GM23338 (cell line): ENCODE results near the gene LRRC30. TPM values are rescaled to one million over a fixed set of nuclear protein-coding genes. Genes with fewer than 3 reads are reported as not detected.
"Not testable (repeated sequence)": the region's sequence is repeated elsewhere in the genome, so short reads cannot be mapped to it uniquely, and the experiment has no call there.

ENCODE experiments used
- ATAC-seq: fragments of 200-7000 bp; cut with Tn5 transposase; 3 replicates; pipeline ENCODE4 v1.9.1; 2020
- DNase-seq: peaks from one replicate; pipeline ENCODE4 v3.0.0-alpha.2; 2015; ENCODE audit warnings: low spot score
- H2AFZ ChIP-seq: fragments of 200-600 bp; sonication (generic); 2 replicates; pipeline ENCODE4 v1.8.0; 2016; ENCODE audit warnings: antibody characterized with exemption, mild to moderate bottlenecking, moderate library complexity
- H3F3A ChIP-seq: fragments of 200-600 bp; sonication (generic); replicated peaks from 2 replicates; pipeline ENCODE4 v1.8.0; 2017; ENCODE audit warnings: antibody characterized with exemption, mixed run types, low read depth
- H3K27ac ChIP-seq: fragments of 200-600 bp; sonication (generic); 2 replicates; pipeline ENCODE4 v1.6.1; 2016; ENCODE audit warnings: low read depth
- H3K27me3 ChIP-seq: fragments of 200-600 bp; sonication (generic); 2 replicates; pipeline ENCODE4 v1.8.0; 2016; ENCODE audit warnings: mild to moderate bottlenecking, mixed run types, moderate library complexity; ENCODE audit not compliant: insufficient read depth
- H3K36me3 ChIP-seq: fragments of 200-600 bp; sonication (generic); 2 replicates; pipeline ENCODE4 v1.8.0; 2016; ENCODE audit warnings: mild to moderate bottlenecking; ENCODE audit not compliant: insufficient read depth
- H3K4me1 ChIP-seq: fragments of 200-600 bp; sonication (generic); 2 replicates; pipeline ENCODE4 v1.8.0; 2016; ENCODE audit warnings: mild to moderate bottlenecking, moderate library complexity; ENCODE audit not compliant: insufficient read depth
- H3K4me2 ChIP-seq: fragments of 200-600 bp; sonication (generic); 2 replicates; pipeline ENCODE4 v1.7.1; 2017; ENCODE audit warnings: mixed run types
- H3K4me3 ChIP-seq: fragments of 200-600 bp; sonication (generic); 2 replicates; pipeline ENCODE4 v1.6.1; 2016; ENCODE audit warnings: mixed run types
- H3K79me2 ChIP-seq: fragments of 200-600 bp; sonication (generic); replicated peaks from 2 replicates; pipeline ENCODE4 v1.8.0; 2017; ENCODE audit warnings: mild to moderate bottlenecking; ENCODE audit not compliant: insufficient read depth
- H3K9me2 ChIP-seq: fragments of 200-600 bp; sonication (generic); 2 replicates; pipeline ENCODE4 v1.8.0; 2017; ENCODE audit not compliant: insufficient read depth
- H4K20me1 ChIP-seq: fragments of 200-600 bp; sonication (generic); replicated peaks from 2 replicates; pipeline ENCODE4 v1.8.0; 2017; ENCODE audit warnings: mild to moderate bottlenecking; ENCODE audit not compliant: insufficient read depth
- H3K27ac Mint-ChIP-seq: 2 replicates; pipeline ENCODE4 v1.8.0; 2020; ENCODE audit warnings: inconsistent platforms, mild to moderate bottlenecking, moderate library complexity, mixed read lengths
- H3K27me3 Mint-ChIP-seq: 3 replicates; pipeline ENCODE4 v1.8.0; 2022; ENCODE audit warnings: low read depth, mild to moderate bottlenecking, moderate library complexity, mixed read lengths, inconsistent platforms; ENCODE audit not compliant: insufficient read depth, poor library complexity
- H3K36me3 Mint-ChIP-seq: 3 replicates; pipeline ENCODE4 v1.8.0; 2021; ENCODE audit warnings: low read depth, mild to moderate bottlenecking, inconsistent platforms, moderate library complexity, mixed read lengths
- H3K4me1 Mint-ChIP-seq: 3 replicates; pipeline ENCODE4 v1.8.0; 2020; ENCODE audit warnings: mild to moderate bottlenecking, inconsistent platforms, mixed read lengths
- H3K4me3 Mint-ChIP-seq: 3 replicates; pipeline ENCODE4 v1.8.0; 2021; ENCODE audit warnings: moderate library complexity, mild to moderate bottlenecking, inconsistent platforms, mixed read lengths
- H3K9me3 Mint-ChIP-seq: 3 replicates; pipeline ENCODE4 v1.8.0; 2020; ENCODE audit warnings: moderate library complexity, mild to moderate bottlenecking, inconsistent platforms, mixed read lengths
- CREB1 ChIP-seq: fragments of 250-450 bp; sonication (Bioruptor Pico); IDR thresholded peaks from 2 replicates; pipeline ENCODE4 v1.5.0; 2020; ENCODE audit warnings: low read depth, mild to moderate bottlenecking, moderate library complexity
- ETS1 ChIP-seq: IDR thresholded peaks from 2 replicates; pipeline ENCODE4 v1.6.1; 2016; ENCODE audit warnings: antibody characterized with exemption
- EZH2 ChIP-seq: fragments of 200-600 bp; sonication (generic); IDR thresholded peaks from one replicate; pipeline ENCODE4 v1.8.0; 2017; ENCODE audit warnings: antibody characterized with exemption, mild to moderate bottlenecking, low read depth; ENCODE audit not compliant: unreplicated experiment
- EZH2phosphoT487 ChIP-seq: fragments of 200-600 bp; sonication (generic); IDR thresholded peaks from one replicate; pipeline ENCODE4 v1.8.1; 2018; ENCODE audit warnings: antibody characterized with exemption; ENCODE audit not compliant: unreplicated experiment
- JUNB ChIP-seq: IDR thresholded peaks from one replicate; pipeline ENCODE4 v1.6.1; 2016; ENCODE audit warnings: antibody characterized with exemption; ENCODE audit not compliant: unreplicated experiment
- POLR2AphosphoS5 ChIP-seq: IDR thresholded peaks from 2 replicates; pipeline ENCODE4 v1.6.1; 2016; ENCODE audit warnings: antibody characterized with exemption, low read depth
- REST ChIP-seq: IDR thresholded peaks from one replicate; pipeline ENCODE4 v1.6.1; 2018; ENCODE audit warnings: antibody characterized with exemption; ENCODE audit not compliant: unreplicated experiment
- ZNF114 ChIP-seq: fragments of 250-450 bp; sonication (Bioruptor Pico); IDR thresholded peaks from 2 replicates; pipeline ENCODE4 v1.5.0; 2020; ENCODE audit warnings: mild to moderate bottlenecking, moderate library complexity
- polyA plus RNA-seq: library from polyadenylated mRNA; unstranded; fragments of >200 nt; fragmentation: Nextera tagmentation; extraction: Ambion mirVana; gene quantifications from 2 replicates; pipeline ENCODE4 v1.2.1, GENCODE V29; 2016
- total RNA-seq: library from RNA; depleted of rRNA; stranded (reverse); fragments of >200 nt; shearing (Covaris generic); gene quantifications from 2 replicates; pipeline ENCODE4 v1.2.3, GENCODE V29; 2014
- TF ChIP-seq, protein P1 (sequence below), 2 experiments: fragments of 200-600 bp in 1 of 2; sonication (generic) in 1 of 2; conservative IDR thresholded peaks; 2 replicates each; pipeline versions ENCODE4 v1.5.1 to v1.6.1; 2016 to 2017; ENCODE audit warnings: antibody characterized with exemption in 2 of 2, low read depth in 2 of 2, mild to moderate bottlenecking in 2 of 2, moderate library complexity in 1 of 2

Gene LRRC30
- total and polyA plus RNA-seq, 2 experiments from 2014 or later: not detected

DNA sequence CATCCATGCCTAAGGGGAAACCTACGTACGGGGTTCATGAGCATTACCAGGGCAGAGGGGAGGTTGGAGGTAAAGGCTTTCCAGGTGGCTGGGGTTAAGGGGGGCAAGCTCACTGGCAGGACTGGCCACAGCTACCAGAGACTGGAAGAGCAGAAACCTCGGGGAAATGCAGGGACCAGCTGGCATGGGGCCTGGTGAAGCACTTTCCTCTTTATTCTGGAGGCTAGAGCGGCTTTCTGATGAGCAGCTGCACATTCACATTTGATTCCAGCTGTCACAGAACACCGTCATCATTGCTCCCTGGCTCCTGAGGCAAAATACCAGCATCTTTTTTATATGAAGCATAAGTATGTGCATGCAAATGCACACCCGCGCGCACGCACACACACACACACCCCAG lies 28.7 kb upstream of the LRRC30 start (continued):
- TF ChIP-seq REST (no peak), ZNF114 (no peak), EZH2 (no peak), ETS1 (no peak), POLR2AphosphoS5 (no peak)
- TF ChIP-seq, protein P1, sequence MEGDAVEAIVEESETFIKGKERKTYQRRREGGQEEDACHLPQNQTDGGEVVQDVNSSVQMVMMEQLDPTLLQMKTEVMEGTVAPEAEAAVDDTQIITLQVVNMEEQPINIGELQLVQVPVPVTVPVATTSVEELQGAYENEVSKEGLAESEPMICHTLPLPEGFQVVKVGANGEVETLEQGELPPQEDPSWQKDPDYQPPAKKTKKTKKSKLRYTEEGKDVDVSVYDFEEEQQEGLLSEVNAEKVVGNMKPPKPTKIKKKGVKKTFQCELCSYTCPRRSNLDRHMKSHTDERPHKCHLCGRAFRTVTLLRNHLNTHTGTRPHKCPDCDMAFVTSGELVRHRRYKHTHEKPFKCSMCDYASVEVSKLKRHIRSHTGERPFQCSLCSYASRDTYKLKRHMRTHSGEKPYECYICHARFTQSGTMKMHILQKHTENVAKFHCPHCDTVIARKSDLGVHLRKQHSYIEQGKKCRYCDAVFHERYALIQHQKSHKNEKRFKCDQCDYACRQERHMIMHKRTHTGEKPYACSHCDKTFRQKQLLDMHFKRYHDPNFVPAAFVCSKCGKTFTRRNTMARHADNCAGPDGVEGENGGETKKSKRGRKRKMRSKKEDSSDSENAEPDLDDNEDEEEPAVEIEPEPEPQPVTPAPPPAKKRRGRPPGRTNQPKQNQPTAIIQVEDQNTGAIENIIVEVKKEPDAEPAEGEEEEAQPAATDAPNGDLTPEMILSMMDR (conservative IDR thresholded peaks at IDR 0.05; ENCODE audit: low read depth in 2 of 2): no peak

DNA sequence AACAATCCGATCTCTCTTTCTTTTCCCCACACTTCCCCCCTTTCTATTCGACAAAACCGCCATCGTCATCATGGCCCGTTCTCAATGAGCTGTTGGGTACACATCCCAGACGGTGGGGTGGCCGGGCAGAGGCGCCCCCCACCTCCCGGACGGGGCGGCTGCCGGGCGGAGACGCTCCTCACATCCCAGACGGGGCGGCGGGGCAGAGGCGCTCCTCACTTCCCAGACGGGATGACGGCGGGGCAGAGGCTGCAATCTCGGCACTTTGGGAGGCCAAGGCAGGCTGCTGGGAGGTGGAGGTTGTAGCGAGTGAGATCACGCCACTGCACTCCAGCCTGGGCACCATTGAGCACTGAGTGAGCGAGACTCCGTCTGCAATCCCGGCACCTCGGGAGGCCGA lies 27.3 kb upstream of the LRRC30 start:
- H3K36me3 Mint-ChIP-seq, ATAC-seq, DNase-seq, H3K4me2 ChIP-seq, H3K27me3 Mint-ChIP-seq, H3K79me2 ChIP-seq, H2AFZ ChIP-seq, H3K9me2 ChIP-seq, H3K4me1 ChIP-seq, H3K27me3 ChIP-seq, H3K36me3 ChIP-seq, H3K9me3 Mint-ChIP-seq, H3K27ac Mint-ChIP-seq, H3K27ac ChIP-seq, H3F3A ChIP-seq, H3K4me3 Mint-ChIP-seq, H3K4me3 ChIP-seq, H4K20me1 ChIP-seq: not testable (repeated sequence)
- peaks cover 19% of the 10 kb centered on the region for H3K4me1 Mint-ChIP-seq

- peaks cover 2% of the 10 kb centered on the region for H3K27me3 Mint-ChIP-seq
- no peaks in the 10 kb centered on the region for H3K9me3 Mint-ChIP-seq
- no peaks in the 10 kb centered on the region for H3K36me3 Mint-ChIP-seq
- no peak overlapping the region for H3K4me3 ChIP-seq
- H3K4me1 ChIP-seq: peaks cover 7% of the 10 kb centered on the region; the same call in 1 of the 2 replicates
- H3K27ac ChIP-seq: no peak overlapping the region
- no peaks in the 10 kb centered on the region for H3F3A ChIP-seq
- no peak overlapping the region for H3K4me3 Mint-ChIP-seq
- H3K27me3 ChIP-seq: no peaks in the 10 kb centered on the region
- H3K4me2 ChIP-seq: no peak overlapping the region
- H3K4me1 Mint-ChIP-seq: peaks cover 19% of the 10 kb centered on the region
- no peak for ATAC-seq
- no peak for DNase-seq
- no peaks in the 10 kb centered on the region for H4K20me1 ChIP-seq
- H3K36me3 ChIP-seq: no peaks in the 10 kb centered on the region
- no peak overlapping the region for H2AFZ ChIP-seq
- no peak overlapping the region for H3K27ac Mint-ChIP-seq
- H3K9me2 ChIP-seq: no peaks in the 10 kb centered on the region
- H3K79me2 ChIP-seq: no peaks in the 10 kb centered on the region
- TF ChIP-seq ETS1 (no peak), EZH2 (no peak), REST (no peak), CREB1 (CRISPR knock-in tag) (no peak), EZH2phosphoT487 (no peak), JUNB (no peak)
- TF ChIP-seq, protein P1 (conservative IDR thresholded peaks at IDR 0.05; ENCODE audit: low read depth in 2 of 2): no peak
These were observed 25.5 kb upstream of the LRRC30 start for GRCh38 chr18:7205346-7205745.
